GM18511 (cell line): Measurements from ENCODE around the gene TMEM187.

Experiments
- ATAC-seq: cut with Tn5 transposase; IDR thresholded peaks from one replicate; pipeline ENCODE4 v1.9.1; 2021; ENCODE audit warnings: mild to moderate bottlenecking, moderate library complexity; ENCODE audit not compliant: unreplicated experiment

The TMEM187 gene

DNA sequence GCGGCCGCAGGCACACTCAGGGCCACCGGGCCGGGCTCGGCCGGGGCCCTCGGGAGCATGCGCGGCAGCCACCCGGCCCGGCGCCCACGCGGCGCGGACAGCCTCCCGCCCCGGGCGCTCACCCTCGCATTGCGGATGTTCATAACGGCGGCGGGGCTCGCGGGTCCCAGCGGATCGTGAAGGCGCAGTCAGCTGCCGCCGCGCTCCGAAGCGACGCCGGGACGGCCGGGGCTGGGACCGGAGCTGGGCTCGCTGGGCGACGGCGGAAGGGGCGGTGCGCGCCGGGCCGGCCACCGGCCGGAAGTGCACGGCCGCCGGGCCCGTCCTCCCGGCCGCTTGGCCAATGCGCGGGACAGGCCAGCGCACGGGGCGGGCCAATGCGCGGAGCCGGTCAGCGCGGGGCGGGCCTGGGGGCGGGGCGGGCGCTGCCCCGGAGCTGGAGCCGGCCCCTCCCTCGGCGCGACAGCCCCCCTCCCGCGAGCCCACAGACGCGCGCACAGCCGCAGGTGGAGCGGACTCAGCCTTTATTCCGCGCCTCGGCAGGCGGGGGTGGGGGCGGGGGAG, 37.7 kb upstream of the TMEM187 start, which contains the start of gene NAA10:
NAA10 (minus strand) TSS at position 276 of the 564 bp plus-strand sequence; CDS start at position 143, 133 bp downstream.
- peak; percentile 91 for ATAC-seq

DNA sequence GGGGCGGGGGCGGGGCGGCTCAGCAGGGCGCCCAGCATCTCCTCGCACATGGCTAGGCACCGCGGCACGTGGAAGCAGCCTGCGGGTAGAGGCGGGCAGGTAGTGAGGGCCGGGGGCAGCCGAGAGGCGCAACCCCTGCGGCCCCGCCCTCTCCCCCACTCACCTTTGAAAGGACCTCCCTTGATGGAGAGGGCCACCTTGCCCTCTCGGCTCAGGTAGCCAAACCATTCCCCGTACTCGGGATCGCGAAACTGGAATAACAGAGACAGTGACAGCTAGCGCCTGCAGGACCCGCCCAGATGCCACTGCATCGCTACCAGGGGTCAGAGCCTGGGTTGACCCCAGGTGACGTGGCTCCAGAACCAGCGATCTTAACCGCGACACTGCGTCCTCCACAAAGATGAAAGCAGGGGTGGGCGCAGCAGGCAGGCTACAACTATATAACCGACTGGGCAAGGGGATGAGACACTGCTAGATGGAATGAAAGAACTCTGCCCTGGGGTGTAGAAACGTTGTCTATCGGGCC, 37.2 kb upstream of the TMEM187 start:
- ATAC-seq = no peak

DNA sequence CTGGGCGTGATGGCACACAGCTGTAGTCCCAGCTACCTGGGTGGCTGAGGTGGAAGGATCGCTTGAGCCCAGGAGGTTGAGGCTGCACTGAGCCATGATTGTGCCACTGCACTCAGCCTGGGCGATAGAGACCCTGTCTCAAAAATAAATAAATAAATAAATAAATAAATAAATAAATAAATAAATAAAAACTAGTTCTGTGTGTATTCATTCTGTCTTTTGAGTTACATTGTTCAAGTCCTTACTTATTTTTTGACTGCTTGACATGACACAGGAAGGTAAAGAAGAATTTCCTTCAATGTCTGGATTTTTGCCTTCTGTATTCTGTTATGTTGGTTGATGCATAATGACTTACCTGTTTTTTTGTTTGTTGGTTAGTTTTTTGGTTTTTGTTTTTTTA, 35.5 kb upstream of the TMEM187 start:
- ATAC-seq = no peak

DNA sequence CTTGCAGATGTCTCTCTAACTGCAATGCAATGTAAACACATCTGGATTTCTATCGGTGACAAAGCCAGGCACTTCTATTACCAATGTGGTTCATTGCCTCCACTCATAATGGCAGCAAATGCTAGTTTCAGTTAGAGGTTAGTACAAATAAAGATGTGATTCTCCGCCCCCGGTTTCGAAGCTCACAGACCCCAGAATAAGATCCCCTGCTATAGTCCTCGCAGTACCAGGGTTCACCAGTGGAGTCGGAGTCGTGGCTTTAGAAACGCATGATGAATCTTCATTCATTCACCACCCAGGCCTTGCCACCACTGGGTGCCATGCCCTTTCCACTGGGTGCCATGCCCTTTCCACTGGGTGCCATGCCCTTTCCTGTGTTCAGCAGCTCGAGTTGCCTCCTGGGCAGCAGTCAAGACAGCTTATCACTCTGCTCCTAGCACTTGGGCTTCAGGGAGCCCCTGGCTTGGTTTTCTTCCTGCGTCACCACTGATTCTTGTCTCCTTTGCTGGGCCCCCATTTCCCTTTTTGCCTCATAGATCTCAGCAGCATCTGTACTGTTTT, 34.2 kb upstream of the TMEM187 start:
- no peak for ATAC-seq

DNA sequence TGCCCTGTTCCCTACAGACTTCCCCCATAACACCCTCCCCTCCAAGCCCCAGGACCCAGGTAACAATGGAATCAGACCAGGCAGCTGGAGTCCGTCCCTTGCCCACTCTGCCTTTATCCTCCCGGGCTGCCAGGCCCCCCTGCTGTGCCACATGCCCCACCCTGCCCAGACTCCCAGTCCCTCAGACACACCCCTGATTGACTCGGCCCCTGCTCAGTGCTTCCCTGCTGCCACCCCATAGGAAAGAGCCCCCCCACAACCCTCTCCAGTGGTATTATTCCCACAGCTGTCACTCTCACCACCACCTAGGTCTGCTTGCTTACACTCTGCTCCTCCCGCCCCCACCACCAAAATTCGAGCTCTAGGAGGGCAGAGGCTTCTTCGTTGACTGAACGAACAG, 33.0 kb upstream of the TMEM187 start:
- ATAC-seq = no peak

DNA sequence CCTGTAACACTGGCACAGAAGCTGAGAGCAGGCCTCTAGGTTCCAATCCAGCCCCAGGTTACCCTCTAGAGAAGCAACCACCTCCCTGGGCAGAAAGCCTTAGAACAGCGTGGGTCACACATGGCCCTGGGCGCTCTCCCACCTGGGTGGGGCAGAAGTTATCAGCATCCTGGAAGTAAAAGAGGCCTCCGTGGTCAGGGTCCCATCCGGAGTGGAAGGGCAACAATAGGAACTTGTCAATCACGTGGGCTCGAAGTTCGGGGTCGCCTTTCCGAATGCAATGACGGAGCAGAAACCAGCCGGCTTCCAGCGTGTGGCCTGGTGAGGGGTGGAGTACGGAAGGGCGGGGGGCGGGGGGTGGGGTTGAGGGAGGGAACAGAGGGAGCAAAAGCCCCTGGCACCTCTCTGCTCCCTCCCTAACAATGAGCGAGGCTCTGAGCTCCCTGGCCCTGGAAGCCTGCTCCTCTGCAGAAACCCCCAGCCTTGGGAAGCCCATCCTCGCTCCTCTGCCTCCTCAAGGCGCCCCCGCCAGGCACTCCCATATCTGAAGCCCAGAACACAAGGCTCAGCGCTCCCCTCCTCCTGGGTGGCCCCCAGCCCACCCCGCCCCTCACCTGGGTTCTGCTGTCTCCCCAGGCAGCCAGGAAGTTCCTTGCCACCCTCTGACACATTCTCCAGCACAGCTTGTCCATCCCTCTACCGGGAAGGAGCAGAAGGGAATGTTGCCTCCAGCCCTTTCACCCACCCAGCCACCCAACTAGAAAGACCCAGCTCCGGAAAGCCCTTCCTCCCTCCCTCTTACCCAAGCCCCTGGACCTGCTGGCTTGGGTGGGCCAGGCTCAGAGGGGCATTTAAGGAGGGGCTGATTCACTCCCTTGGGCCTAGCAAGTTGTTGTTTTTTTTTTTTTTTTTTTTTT, 31.0 kb upstream of the TMEM187 start:
- no peak for ATAC-seq

DNA sequence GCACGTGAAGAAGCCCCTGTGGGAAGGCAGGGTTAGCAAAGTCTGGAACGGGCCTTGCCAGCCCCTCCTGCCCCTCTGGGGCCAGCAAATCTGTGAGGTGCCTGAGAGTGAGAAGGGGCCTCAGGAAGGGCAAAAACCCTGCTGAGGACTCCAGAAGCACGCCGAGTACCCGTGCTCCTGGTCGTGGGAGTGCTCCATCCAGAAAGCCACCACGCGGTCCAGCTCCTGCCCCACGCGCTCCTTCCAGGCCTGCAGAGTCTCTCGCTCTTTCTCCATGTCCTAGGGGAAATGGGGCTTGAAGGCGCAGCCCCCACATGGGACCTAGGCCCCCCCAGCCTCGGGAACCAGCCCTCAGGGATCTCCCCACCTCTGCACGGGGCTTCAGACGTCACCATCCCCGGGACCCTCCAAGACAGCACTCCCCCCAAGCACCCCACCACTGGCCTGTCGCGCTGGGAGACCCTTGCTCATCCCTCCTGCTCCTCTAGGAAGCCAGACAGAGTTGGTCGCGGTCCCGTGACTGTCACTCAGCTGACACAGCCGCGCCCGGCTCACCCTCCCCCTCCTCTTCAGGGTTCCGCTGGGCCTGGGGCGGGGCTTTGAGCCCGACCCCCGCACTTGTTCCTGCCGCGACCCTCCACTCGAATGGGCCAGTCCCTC, 28.3 kb upstream of the TMEM187 start, which contains the start of gene RENBP:
RENBP (minus strand) TSS at position 504 of the 660 bp plus-strand sequence; CDS start at position 471, 33 bp downstream.
- no peak for ATAC-seq

DNA sequence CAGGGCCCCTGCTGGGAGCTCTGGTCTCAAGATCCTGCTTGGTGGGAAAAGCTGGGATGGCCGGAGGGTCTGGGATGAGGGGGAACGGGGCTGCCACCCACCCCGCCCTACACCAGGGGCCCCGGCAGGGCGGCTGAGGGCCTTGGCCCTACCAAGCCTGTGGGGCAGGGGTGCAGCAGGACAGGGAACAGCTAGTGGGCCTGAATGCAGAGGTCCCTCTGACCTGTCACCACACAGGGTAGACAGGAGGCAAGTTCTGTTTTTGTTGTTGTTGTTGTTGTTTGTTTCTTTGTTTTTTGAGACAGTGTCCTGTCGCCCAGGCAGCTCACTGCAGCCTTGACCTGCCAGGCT, 27.8 kb upstream of the TMEM187 start:
- ATAC-seq = no peak

DNA sequence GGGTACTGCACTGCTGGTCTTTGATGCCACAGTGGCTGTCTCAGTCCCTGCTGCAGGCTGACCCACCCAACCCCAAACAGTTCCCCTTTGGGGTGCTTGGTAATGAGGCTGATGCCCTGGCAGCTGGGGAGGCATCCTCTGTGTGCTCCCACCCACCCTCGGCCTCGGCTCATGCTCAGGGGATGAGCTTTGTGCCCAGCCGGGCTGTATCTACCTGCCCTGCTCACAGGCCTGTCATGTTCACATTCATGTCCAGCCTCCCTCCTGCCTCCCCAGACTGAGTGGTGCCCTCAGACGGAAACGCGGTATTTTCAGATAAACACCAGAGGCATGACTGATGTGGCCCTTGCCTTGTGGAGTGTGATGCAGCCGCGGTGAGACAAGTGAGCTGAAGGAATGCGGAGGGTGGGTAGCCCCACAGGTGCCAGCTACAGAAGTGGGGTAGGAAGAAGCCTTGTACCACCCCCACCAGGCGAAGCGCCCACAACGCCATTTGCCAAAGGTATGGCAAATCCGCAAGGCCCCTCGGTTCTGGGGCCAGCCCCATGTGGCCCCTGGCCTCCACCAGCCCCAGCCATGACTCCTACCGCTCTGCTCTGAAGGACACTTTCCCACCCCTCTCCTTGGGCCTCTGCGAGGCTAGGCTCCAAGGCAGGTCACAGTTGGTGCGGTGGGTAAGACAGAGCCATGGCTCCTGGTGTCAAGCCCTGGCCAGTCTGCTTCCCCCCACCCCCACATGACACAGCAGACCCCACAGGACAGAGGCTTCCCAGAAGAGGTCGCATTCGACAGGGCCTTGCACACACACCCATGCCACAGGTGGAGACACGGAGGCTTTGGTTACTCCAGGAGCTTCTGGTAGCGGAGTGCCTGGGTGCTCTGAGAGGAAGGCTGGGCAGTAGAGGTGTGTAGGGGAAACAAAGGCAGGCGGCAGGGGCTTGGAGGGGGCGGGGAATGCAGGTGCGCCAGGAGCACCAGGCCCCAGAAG, 26.3 kb upstream of the TMEM187 start:
- ATAC-seq = no peak

DNA sequence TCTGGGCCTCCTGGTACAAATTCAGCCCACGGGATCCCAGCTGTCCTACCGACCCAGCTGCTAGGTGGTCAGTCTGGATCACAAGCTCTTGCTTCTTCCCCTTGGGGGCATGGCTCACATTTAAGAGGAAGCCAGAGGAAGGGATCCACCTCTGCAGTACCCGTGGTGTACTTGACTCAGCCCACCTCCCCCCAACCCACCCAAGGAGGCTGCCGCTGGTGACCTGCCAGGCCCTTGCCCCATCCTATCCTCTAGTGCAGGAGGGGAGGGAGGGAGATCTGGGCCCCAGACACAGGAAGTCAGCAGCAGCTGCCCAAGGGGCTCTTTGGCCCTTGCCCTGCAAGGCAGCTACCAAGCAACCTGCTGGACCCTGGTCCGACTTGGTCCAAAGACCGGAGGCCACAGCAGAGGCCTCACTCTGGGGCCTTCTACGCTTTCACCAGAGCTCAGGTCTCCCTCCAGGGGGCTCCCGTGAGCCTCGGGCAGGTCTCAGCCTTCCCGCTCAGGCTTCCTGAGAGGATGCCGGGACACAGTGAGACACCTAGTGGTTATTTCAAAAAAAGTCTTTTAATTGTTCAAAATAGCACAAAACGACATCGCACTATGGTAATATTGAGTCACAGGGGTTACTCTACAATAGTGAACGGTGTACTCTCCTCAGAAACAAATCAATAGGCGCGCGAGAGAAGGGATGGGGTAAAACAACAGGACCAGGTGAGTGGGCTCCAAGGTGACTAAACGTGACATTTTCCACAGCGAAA, 25.4 kb upstream of the TMEM187 start:
- peak; percentile 84 for ATAC-seq

DNA sequence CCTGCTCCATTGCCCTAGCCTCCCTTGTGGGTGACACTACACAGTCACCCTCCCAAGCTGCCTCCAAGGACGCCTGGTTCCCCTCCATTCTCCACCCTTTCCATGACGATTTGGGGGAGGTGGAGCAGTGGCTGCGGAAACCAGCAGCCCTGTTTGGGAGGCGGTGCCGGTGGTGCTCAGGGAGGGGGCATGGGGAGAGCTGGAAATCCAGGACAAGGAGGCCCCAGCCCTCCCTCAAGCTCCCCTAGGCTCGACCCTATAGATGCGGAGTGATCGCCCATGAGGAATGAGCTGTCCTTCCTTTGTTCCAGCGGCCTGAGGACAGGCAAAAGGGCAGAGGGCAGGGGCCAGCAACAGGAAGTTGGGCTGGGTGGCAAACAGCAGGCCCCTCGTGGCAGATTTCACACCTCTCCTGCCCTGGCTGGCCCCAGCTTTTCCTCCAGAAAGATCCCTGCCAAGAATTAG, 24.5 kb upstream of the TMEM187 start:
- ATAC-seq = no peak

DNA sequence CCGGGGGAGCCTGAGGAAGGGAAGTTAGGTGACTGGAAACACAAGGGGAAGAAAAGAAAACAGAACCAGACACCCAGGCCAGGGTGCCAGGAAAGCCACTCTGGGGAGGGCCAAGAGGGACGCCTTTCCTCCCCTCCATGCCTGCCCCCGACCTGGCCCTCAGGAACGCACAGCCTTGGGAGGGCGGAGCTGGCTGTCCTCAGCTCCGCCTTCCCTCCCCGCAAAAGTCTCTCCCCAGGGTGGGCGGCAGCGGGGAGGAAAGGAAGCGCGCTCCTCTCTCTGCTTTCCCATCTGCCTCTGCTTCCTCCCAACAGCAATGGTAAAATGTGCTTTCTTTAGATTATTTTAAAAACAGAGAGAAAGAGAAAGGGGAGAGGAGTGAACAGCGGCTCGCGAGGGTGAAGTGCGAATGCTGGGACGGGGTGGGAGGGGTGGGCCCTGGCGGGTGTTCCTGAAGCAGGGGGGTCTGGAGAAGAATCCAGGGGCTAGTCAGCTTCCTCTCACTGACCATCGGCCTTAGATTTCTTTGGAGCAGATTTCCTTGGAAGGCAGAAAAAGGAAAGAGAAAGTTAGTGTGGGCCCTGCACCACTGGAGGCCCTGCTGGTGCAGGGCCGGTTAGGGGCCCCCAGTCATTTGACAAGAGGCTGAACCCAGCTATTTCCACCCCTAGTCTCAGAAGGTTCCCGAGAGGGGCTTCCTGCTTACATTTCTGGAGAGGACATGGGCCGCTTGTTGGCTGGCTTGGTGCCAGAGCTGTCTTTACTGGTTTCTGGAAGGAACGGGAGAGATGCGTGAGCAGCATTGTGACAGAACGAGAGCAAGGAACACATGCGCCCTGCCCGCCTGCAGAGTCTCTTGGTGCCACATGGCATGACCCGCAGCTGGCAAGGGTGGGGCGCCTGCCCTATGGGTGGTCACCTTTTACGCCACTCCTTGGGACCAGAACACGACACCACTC, 23.4 kb upstream of the TMEM187 start:
- no peak for ATAC-seq

DNA sequence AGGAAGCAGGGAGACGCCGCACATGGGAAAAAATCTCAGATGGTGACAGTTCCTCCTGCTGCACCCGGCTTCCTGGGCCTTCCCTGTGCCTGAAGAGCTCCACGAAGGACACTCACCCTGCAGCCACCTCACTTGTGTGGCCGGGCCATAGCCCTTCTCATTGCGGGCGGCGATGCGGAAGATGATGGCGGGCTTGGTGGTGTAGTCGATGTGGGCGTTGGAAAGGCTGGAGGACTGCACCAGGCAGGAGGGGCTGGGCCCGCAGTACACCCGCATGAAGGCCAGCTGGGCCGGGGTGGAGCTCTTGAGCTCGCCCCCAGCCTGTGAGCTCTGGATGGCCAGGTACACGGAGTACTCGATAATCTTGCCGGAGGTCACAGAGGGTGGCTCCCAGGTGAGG, 22.4 kb upstream of the TMEM187 start:
- ATAC-seq = no peak

DNA sequence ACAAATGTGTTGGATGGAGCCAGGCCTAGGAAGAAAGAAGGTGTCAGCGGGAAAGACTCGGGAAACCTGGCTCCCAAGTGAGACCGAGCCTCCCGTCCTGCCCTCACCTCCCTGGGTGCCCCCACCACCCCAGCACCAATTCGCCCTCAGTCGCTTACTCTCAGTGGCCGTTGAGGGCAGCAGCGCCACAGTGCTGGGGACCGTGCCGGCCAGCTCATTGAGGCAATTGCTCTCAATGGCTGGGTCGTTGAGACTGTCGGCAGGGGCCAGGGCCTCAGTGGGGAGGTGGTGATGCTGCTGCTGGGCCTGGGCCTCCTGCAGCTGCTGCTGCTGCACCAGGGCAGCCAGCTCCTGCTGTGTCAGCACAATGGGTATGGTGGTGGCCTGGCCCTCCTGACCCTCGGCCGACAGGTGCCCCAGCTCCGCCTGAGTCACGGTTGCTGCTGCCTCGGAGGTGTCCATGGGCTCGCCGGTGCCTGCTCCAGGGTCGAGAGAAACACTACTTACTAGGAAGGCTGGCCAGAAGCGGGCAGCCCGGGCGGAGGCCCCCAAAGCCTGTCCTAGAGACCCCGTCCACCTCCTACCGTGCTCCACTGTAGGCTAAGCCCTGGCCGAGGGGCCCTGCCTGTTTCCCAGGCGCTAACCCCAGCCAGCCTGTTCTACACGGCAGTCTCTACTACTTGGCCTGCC, 20.7 kb upstream of the TMEM187 start:
- ATAC-seq = no peak

DNA sequence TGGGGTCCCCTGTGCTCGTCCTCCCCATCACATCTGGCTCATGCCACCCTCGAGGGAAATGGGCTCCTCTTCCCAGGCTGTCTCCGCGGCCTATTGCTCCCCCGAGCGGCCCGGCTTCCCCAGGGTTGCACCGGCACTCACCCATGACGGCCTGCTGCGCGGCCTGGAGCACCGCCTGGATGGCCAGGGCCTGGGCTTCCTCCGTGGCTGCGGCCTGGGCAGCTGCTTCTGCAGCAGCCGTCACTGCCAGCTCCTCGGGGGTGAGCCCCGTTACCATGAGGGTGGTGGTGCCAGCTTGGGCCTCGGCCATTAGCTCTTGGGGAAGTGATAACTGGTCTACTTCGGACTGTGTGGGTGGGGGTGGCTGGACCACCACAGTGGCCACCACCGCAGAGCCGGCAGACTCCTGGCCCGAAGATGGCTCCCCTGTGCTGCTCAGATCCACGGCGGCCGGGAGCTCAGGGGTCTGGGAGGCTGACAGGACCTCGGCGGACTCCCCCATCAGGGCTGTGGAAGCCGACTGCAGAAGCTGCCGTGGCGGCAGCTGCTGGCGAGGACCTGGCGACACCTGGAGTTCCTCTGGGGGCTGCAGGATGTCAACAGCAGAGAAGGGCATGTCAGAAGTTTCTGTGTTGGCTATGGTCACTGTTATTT, 20.1 kb upstream of the TMEM187 start:
- ATAC-seq = no peak

DNA sequence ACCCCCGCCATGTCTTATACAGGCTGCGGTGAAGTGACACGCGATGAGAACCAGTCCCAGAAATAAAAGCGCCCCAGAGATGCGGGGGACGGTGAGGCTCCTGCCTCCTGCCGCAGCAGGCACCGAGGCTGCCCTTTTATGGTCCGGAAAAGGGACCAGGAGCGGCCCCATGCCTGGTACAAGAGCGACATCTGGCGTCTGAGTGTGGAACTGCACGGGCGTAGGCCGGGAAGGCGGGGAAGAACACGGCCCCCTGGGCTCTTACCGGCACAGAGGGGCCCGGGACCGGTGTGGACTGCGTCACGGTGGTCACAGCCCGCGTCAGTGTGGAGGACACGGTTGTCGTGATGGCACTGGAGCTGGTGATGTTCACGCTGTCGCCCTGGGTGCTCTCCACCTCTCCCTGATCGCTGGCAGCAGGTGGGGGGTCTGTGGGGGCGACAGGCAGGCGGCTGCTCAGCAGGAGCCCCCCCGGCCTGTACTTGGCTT, 19.2 kb upstream of the TMEM187 start:
- peak; percentile 55 for ATAC-seq
